Testis (tissue), 3 donors: Measurements from ENCODE around the gene PTPRN2. TPM values are rescaled to one million over a fixed set of nuclear protein-coding genes. Genes with fewer than 3 reads are reported as not detected.

Source experiments
- DNase-seq: peaks from one replicate; pipeline ENCODE4 v3.0.0-alpha.2; 2019
- H3K27ac ChIP-seq, 2 donors: fragments of 200-600 bp; sonication (generic); one replicate each; pipeline ENCODE4 v1.5.1; 2019
- H3K27me3 ChIP-seq: fragments of 200-600 bp; sonication (generic); one replicate; pipeline ENCODE4 v1.5.1; 2019
- H3K36me3 ChIP-seq: fragments of 200-600 bp; sonication (generic); one replicate; pipeline ENCODE4 v1.5.1; 2017; ENCODE audit warnings: low read depth; ENCODE audit errors: missing control alignments
- H3K4me1 ChIP-seq: fragments of 200-600 bp; sonication (generic); one replicate; pipeline ENCODE4 v1.5.1; 2019
- H3K4me3 ChIP-seq, 2 donors: fragments of 200-600 bp; sonication (generic); one replicate each; pipeline ENCODE4 v1.5.1; 2017 to 2019
- H3K9me3 ChIP-seq: fragments of 200-600 bp; sonication (generic); one replicate; pipeline ENCODE4 v1.5.1; 2017
- POLR2A ChIP-seq: fragments of 450-650 bp; IDR thresholded peaks from one replicate; pipeline ENCODE4 v1.6.1; 2017; ENCODE audit warnings: antibody characterized with exemption, mild to moderate bottlenecking, moderate library complexity
- WGBS, 2 donors: methylation state at CpG; one replicate each; pipeline ENCODE4 v1.1.5; 2018; 5-methylcytosine and 5-hydroxymethylcytosine counted together
- intact Hi-C: fragments of 100-400 bp; cut with DNase I; formaldehyde crosslinking; loops from one replicate; pipeline ENCODE4 v1.15.1; 2023; ENCODE audit warnings: low total_unique reads
- polyA plus RNA-seq: library from polyadenylated mRNA; stranded (reverse); fragments of 350-450 nt; fragmentation: Illumina TruSeq; extraction: RNeasy Lipid Tissue Mini Kit (QIAGEN cat#74804); gene quantifications from one replicate; pipeline ENCODE4 v1.2.3, GENCODE V29; 2014; ENCODE audit warnings: low read depth, low replicate concordance; ENCODE audit not compliant: insufficient read depth
- total RNA-seq, 2 donors: library from RNA; depleted of rRNA; stranded (reverse); fragments of >200 nt; gene quantifications; one replicate each; pipeline ENCODE4 v1.2.3, GENCODE V29; 2016
- TF ChIP-seq, protein P1 (sequence below), 3 experiments: fragments of 450-650 bp in 2 of 3; fragments of 200-600 bp in 1 of 3; sonication (generic) in 1 of 3; IDR thresholded peaks; one replicate each; pipeline ENCODE4 v1.5.1; 2016 to 2019; ENCODE audit warnings: antibody characterized with exemption in 3 of 3, mild to moderate bottlenecking in 2 of 3, moderate library complexity in 1 of 3

Gene PTPRN2
- total and polyA plus RNA-seq, 3 donors from 2014 or later: 9.3 to 10.8 (median 9.8) TPM

DNA sequence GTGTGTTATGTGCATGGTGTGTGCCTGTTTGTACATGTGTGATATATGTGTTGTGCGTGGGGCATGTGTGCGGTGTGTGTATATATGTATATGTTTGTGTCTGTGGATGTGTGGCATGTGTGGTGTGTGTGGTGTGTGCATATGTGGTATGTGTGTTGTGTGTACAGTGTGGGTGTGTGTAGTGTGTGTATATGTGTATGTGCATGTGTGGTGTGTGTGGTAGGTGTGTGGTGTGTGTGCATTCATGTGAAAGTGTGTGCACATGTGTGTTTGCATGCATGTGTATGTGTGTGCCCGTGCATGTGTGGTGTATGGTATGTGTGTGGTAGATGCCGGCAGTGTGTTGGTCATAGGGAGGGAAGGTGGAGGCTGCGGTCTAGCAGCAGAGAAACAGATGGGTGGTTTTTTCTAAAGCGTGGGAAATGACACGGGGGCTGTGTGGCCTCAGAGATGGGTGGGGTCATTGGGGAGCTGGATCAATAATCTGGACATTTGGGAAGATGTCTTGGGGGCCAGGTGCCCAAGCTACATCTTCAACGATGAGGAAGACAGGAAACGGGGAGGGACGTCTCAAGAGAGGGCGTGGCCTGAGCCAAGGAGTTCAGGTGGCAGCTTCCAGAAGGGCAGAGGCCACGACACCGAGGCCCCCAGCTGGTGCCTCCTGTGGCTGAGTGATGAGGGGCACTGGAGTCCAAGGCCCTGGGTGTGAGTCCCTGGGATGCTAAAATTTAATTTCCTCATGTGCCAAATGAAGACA lies 769.5 kb downstream of the PTPRN2 start:
- Histone ChIP-seq H3K27me3 (no peaks in the 10 kb centered on the region), H3K9me3 (no peaks in the 10 kb centered on the region), H3K36me3 (no peaks in the 10 kb centered on the region), H3K4me1 (no peaks in the 10 kb centered on the region), H3K27ac (no peak overlapping the region), H3K4me3 (no peak overlapping the region)
- DNase-seq: no peak
- WGBS, 2 donors: 84 to 88% methylated on average over 13 of the region's 13 CpGs
- intact Hi-C loops: no loop called here
- TF ChIP-seq, protein P1, sequence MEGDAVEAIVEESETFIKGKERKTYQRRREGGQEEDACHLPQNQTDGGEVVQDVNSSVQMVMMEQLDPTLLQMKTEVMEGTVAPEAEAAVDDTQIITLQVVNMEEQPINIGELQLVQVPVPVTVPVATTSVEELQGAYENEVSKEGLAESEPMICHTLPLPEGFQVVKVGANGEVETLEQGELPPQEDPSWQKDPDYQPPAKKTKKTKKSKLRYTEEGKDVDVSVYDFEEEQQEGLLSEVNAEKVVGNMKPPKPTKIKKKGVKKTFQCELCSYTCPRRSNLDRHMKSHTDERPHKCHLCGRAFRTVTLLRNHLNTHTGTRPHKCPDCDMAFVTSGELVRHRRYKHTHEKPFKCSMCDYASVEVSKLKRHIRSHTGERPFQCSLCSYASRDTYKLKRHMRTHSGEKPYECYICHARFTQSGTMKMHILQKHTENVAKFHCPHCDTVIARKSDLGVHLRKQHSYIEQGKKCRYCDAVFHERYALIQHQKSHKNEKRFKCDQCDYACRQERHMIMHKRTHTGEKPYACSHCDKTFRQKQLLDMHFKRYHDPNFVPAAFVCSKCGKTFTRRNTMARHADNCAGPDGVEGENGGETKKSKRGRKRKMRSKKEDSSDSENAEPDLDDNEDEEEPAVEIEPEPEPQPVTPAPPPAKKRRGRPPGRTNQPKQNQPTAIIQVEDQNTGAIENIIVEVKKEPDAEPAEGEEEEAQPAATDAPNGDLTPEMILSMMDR (IDR thresholded peaks at IDR 0.05): no peak
- TF ChIP-seq POLR2A: no peak

DNA sequence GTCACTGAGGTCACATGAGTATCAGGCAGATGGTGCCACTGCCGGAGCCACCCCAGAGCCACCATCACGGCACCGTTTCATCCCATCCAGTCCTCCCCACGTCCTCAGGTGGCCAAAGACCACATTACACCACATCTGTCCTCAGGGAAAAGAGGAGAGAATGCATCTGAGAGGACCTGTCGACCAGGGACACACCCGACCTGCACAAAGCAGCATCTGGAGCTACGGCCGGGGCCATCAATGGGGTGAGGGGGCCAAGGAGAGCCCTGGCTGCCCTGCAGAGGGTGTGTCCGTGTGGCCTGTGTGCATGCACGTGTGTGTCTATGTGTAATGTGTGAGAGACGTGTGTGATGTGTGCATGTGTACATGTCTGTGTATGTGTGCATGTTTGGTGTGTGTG lies 770.2 kb downstream of the PTPRN2 start:
- no peaks in the 10 kb centered on the region for H3K4me1 ChIP-seq
- intact Hi-C loops: no loop called here
- no peak overlapping the region for H3K27ac ChIP-seq
- H3K27me3 ChIP-seq: no peaks in the 10 kb centered on the region
- WGBS, 2 donors: 80 to 86% methylated on average over 8 to 11 of the region's 11 CpGs
- TF ChIP-seq POLR2A: no peak
- TF ChIP-seq, protein P1 (IDR thresholded peaks at IDR 0.05): no peak
- no peak overlapping the region for H3K4me3 ChIP-seq
- no peaks in the 10 kb centered on the region for H3K9me3 ChIP-seq
- DNase-seq: no peak
- H3K36me3 ChIP-seq: no peaks in the 10 kb centered on the region

DNA sequence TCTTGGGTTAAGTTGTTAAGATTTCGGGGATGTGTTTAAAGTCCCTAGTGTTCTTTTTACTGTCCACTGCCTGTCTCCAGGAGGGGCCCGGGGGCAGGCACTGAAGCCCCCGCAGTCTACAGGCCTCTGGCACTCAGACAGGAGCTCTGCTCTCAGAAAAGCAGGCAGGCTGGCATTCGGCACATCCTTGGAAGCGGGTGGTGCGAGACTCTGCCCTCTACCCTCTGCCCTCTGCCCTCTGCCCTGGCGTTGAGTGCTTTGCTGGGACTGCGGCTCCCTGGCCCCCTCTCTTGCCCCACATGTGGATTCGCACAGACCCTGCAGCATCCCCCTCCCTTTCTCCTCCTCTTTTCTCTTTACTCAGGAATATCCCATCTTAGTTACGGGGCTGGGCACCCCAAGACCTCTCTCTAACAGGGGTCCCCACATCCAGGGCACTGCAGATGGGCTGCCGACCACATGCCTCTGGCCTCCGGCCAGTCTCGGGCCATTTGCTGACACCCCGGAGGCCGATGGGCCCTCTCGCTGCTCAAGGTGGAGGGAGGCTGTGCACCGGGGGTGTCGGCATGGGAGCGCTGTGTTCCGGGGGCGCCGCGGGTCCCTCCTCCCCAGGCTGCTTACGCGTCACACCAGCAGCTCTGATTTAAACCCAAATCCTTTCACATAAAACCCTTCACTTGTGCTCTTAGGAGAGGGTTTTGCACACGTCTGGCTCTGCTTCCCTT lies 770.9 kb downstream of the PTPRN2 start:
- H3K36me3 ChIP-seq: no peaks in the 10 kb centered on the region
- no peaks in the 10 kb centered on the region for H3K4me1 ChIP-seq
- WGBS, 2 donors: 79 to 84% methylated on average over 16 to 26 of the region's 26 CpGs
- H3K27ac ChIP-seq: no peak overlapping the region
- H3K4me3 ChIP-seq: no peak overlapping the region
- TF ChIP-seq POLR2A: no peak
- TF ChIP-seq, protein P1 (IDR thresholded peaks at IDR 0.05): no peak
- intact Hi-C loops: no loop called here
- no peaks in the 10 kb centered on the region for H3K27me3 ChIP-seq
- no peaks in the 10 kb centered on the region for H3K9me3 ChIP-seq
- DNase-seq: no peak

DNA sequence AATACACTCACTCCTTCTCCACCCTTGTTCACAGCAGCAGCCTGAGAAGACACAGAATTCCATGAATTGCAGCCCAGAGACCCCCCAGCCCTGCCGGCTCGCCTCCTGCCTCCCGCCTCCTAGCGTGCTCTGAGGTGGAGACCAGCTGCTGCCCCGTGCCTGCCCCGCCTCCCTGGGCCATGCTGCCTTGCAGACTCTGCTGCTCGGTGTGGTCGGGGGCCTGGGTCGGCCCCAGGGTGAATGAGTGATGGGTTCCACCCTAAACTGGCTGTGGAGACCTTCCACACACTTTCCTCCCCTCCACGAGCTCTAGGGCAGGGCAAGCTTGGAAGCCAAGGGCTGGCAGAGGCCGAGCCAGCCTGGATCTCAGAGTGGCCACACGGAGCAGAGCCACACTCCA lies 771.5 kb downstream of the PTPRN2 start:
- Histone ChIP-seq H3K27me3 (no peaks in the 10 kb centered on the region), H3K36me3 (no peaks in the 10 kb centered on the region), H3K4me3 (no peak overlapping the region), H3K27ac (no peak overlapping the region), H3K9me3 (no peaks in the 10 kb centered on the region), H3K4me1 (no peaks in the 10 kb centered on the region)
- 67 to 72% methylated on average over 7 to 12 of the region's 12 CpGs for WGBS, 2 donors
- intact Hi-C loops: no loop called here
- DNase-seq: no peak
- TF ChIP-seq, protein P1 (IDR thresholded peaks at IDR 0.05): no peak
- TF ChIP-seq POLR2A: no peak
